Measurements from ENCODE around the gene PLCL1.

- TF ChIP-seq CTCF (IDR thresholded peaks at IDR 0.05 in 8 of 11, conservative IDR thresholded peaks at IDR 0.05 in 3 of 11) (no peak), POLR2A (IDR thresholded peaks at IDR 0.05) (no peak)
Observed at GRCh38 chr2:197810491-197810890, 6.1 kb downstream of the PLCL1 start.
